Heart right ventricle (tissue), 16 donors: ENCODE measurements around the gene LSG1. TPM values are rescaled to one million over a fixed set of nuclear protein-coding genes. Genes with fewer than 3 reads are reported as not detected.

Experiments
- ATAC-seq, 8 donors: fragments of 200-7000 bp; cut with Tn5 transposase; one replicate each; pipeline ENCODE4 v1.9.1; 2020; ENCODE audit warnings: mild to moderate bottlenecking in 8 of 8, moderate library complexity in 8 of 8, moderate number of reproducible peaks in 1 of 8
- DNase-seq, 2 donors: peaks; one replicate each; pipeline ENCODE4 v3.0.0-alpha.2; 2020
- H3K27ac ChIP-seq, 10 donors: fragments of 200-600 bp; sonication (generic) in 2 of 10; one replicate each; pipeline versions ENCODE4 v1.5.0 to v1.8.0; 2020 to 2022; ENCODE audit warnings: mild to moderate bottlenecking in 3 of 10
- H3K27me3 ChIP-seq, 7 donors: fragments of 200-600 bp; one replicate each; pipeline ENCODE4 v1.8.0; 2021 to 2022; ENCODE audit warnings: mild to moderate bottlenecking in 2 of 7
- H3K36me3 ChIP-seq, 9 donors: fragments of 200-600 bp; sonication (generic) in 1 of 9; one replicate each; pipeline versions ENCODE4 v1.5.0 to v1.8.0; 2020 to 2022; ENCODE audit warnings: mild to moderate bottlenecking in 2 of 9
- H3K4me1 ChIP-seq, 9 donors: fragments of 200-600 bp; sonication (generic) in 1 of 9; one replicate each; pipeline versions ENCODE4 v1.5.0 to v1.8.0; 2020 to 2022; ENCODE audit warnings: mild to moderate bottlenecking in 4 of 9
- H3K4me3 ChIP-seq, 10 donors: fragments of 200-600 bp; sonication (generic) in 2 of 10; one replicate each; pipeline versions ENCODE4 v1.5.0 to v1.8.0; 2020 to 2022; ENCODE audit warnings: mild to moderate bottlenecking in 7 of 10, moderate library complexity in 2 of 10
- H3K9me3 ChIP-seq, 11 donors: fragments of 200-600 bp in 10 of 11; sonication (generic) in 2 of 11; one replicate each; pipeline versions ENCODE4 v1.5.0 to v1.8.0; 2013 to 2022; ENCODE audit warnings: mild to moderate bottlenecking in 2 of 11, control low read depth in 1 of 11, moderate library complexity in 1 of 11
- CTCF ChIP-seq, 9 donors: fragments of 200-600 bp; sonication (generic) in 2 of 9; IDR thresholded peaks; one replicate each; pipeline versions ENCODE4 v1.5.0 to v1.8.0; 2021 to 2022; ENCODE audit warnings: antibody characterized with exemption in 9 of 9, mild to moderate bottlenecking in 5 of 9, moderate library complexity in 1 of 9
- WGBS, 2 donors: extraction: QIAGEN DNeasy Blood & Tissue Kit; methylation state at CpG; one replicate each; pipeline ENCODE4 v1.1.7; 2013; ENCODE audit warnings: inconsistent platforms in 1 of 2; 5-methylcytosine and 5-hydroxymethylcytosine counted together
- intact Hi-C, 10 donors: fragments of 100-400 bp; cut with DNase I; formaldehyde crosslinking; loops; one replicate each; pipeline versions ENCODE4 v1.11.1 to v1.14.2; 2022
- long read RNA-seq, 3 donors: library from polyadenylated mRNA; unstranded; transcript quantifications; one replicate each; pipeline ENCODE4 v2.0.0, GENCODE V29; 2020 to 2021
- polyA plus RNA-seq, 2 donors: library from polyadenylated mRNA; stranded (reverse); fragments of 200-250 nt; gene quantifications; one replicate each; pipeline ENCODE4 v1.2.3, GENCODE V29; 2013
- total RNA-seq, 10 donors: library from RNA; stranded (reverse); fragmentation: NEBNext Ultra II Directional in 3 of 10; extraction: Animal tissue kit (Norgen Biotek cat#: 25700) in 3 of 10; gene quantifications; one replicate each; pipeline versions ENCODE4 v1.2.1 to v1.2.4, GENCODE V29; 2021 to 2023
- donor health status: Arrhythmogenic right ventricular cardiomyopathy.
- donor health status: ischemic (EF 13 %, LVEDD 7.1; RV severe dilation, severe dysfunction).
- donor health status: healthy with polysubstance abuse.
- donor health status: DM: no; HTN: yes; CAD: no.
- donor health status: DM: no; HTN: no; CAD: no.
- donor health status: ischemic (EF 25% LVEDD 6.9; RV normal size, moderate dysfunction).
- donor health status: ischemic (EF 25% LVEDD 5.7; RV mildly dilated, moderate dysfunction).
- donor health status: healthy.
- donor health status: DM: yes; HTN: yes; CAD: no.
- donor health status: Ischemic cardiomyopathy.
- donor health status: ischemic (EF 35%, LVEDD 5.7; RV mildly dilated, moderate dysfunction).
- donor health status: nonischemic (EF 11% LVEDD 7.7; RV severe dilation, severe dysfunction).
- donor health status: DM: yes; HTN: yes; CAD: no.
- donor health status: PGD.
- donor health status: ischemic (EF 29% LVEDD 5.4; RV normal size, mild dysfunction).
- donor health status: nonischemic (EF 23%, LVEDD 6.1; RV moderate dilation, normal function).

LSG1 gene
- total RNA-seq (10 to 100 TPM; 11.9 to 22.1 (median 18.9) TPM), polyA plus RNA-seq (10 to 100 TPM; 11.3 to 17.9 TPM)
- long read RNA-seq, donor 1, transcript LSG1-201 (14 exons, 3,572 nt) = major isoform, 15 of 44 reads
- long read RNA-seq, donor 1, partial matches to known transcripts = 23 of 44 reads
- long read RNA-seq, donor 1, other reads (novel, unspliced or antisense) = 5 of 44 reads
- long read RNA-seq, donor 2, transcript LSG1-201 (14 exons, 3,572 nt) = major isoform, 12 of 26 reads
- long read RNA-seq, donor 2, partial matches to known transcripts = 9 of 26 reads
- long read RNA-seq, donor 2, other reads (novel, unspliced or antisense) = 5 of 26 reads
- long read RNA-seq, donor 3, transcript LSG1-201 (14 exons, 3,572 nt) = major isoform, 29 of 121 reads
- long read RNA-seq, donor 3, partial matches to known transcripts = 80 of 121 reads
- long read RNA-seq, donor 3, other reads (novel, unspliced or antisense) = 12 of 121 reads

- H3K9me3 ChIP-seq = no peaks in the 10 kb centered on the region
- 0 to 1% methylated on average over 57 of the region's 57 CpGs for WGBS, 2 donors
- peak within 1 kb of the TSS; percentile 54 to 97 (median 83) for H3K4me3 ChIP-seq
- intact Hi-C loops = loop anchor here in 2 of 10 donors (10.0 kb wide), 2 partner anchors 773 to 843 kb away; partner anchors contain the start of gene ACAP2 (in 1 of the 2)
- DNase-seq = peak; percentile 89 to 95
- no peak for TF ChIP-seq CTCF (IDR thresholded peaks at IDR 0.05)
- ATAC-seq = peak; percentile 93 to 97 (median 96)
- H3K4me1 ChIP-seq = peaks cover 6 to 33% (median 18%) of the 10 kb centered on the region in 9 donors
- peak within 1 kb of the TSS; percentile 73 to 95 (median 92) for H3K27ac ChIP-seq
- peaks cover 0 to 26% (median 0%) of the 10 kb centered on the region in 9 donors for H3K36me3 ChIP-seq
- H3K27me3 ChIP-seq = no peaks in the 10 kb centered on the region
Observed at GRCh38 chr3:194671900-194672808, at the start of gene LSG1. TSS of gene LSG1 (minus strand) at chr3:194672191. CDS start at chr3:194672162, 29 bp downstream.

GRCh38 chr3:194720048-194720447 is 48.1 kb upstream of the LSG1 start:
- TF ChIP-seq CTCF (IDR thresholded peaks at IDR 0.05) = no peak
- DNase-seq (no peak), ATAC-seq (no peak)
- intact Hi-C loops = no loop called here
- Histone ChIP-seq H3K36me3 (no peaks in the 10 kb centered on the region), H3K4me1 (no peaks in the 10 kb centered on the region), H3K4me3 (no peak overlapping the region), H3K27ac (no peak overlapping the region), H3K9me3 (no peaks in the 10 kb centered on the region), H3K27me3 (no peaks in the 10 kb centered on the region)
- WGBS, 2 donors = 92 to 95% methylated on average over 6 of the region's 6 CpGs

- H3K9me3 ChIP-seq = no peaks in the 10 kb centered on the region
- no peaks in the 10 kb centered on the region for H3K27me3 ChIP-seq
- intact Hi-C loops = no loop called here
- DNase-seq (no peak), ATAC-seq (no peak)
- no peak overlapping the region for H3K4me3 ChIP-seq
- 75% methylated on average over 2 of the region's 2 CpGs for WGBS, 2 donors
- TF ChIP-seq CTCF (IDR thresholded peaks at IDR 0.05) = no peak
- H3K36me3 ChIP-seq = no peaks in the 10 kb centered on the region
- no peak overlapping the region for H3K27ac ChIP-seq
- peaks cover 0 to 5% (median 0%) of the 10 kb centered on the region in 9 donors for H3K4me1 ChIP-seq
Observed at GRCh38 chr3:194718079-194718478, 46.1 kb upstream of the LSG1 start.
